Fibroblast of peridontal ligament (primary cell): ENCODE data around the gene NAV2.
"Not testable (repeated sequence)": the region's sequence is repeated elsewhere in the genome, so short reads cannot be mapped to it uniquely, and the experiment has no call there.

Experiments used
- DNase-seq: peaks from one replicate; pipeline ENCODE4 v3.0.0-alpha.2; 2010; ENCODE audit errors: extremely low read depth

The NAV2 gene

DNA sequence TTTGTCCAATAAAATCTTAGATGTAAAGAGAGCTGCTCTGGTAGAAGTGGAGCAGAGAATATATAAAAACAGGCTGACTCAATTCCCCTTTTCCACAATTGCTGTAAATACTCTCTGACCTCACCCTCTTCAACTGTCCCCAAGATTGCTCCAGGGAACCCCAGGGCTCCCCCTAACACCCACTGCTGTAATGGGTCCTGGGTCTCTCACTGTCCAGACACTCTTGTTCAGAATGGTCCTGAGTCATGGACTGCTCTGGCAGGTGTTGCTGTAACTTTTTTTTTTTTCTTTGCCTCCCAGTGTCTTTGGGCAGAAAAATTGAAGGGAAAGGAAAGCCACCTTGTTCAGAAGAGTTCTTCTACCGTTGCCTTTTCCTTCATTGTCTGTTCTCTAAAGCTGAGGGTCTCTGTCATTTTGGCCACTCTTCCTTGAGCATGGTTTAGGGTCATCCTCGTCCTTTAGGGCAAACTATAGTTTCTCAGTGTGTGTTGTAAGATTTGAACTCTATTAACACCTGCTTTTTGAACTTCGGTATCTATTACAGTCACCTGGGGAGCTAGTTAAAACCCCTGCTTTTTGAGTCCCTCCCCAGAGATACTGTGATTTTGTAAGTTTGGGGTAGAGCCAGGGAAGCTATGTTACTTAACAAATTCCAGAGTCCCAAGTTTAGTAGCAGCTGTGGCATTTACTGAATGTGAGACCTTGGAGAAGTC, 209.5 kb downstream of the NAV2 start:
- no peak for DNase-seq

- DNase-seq = no peak
Measured at GRCh38 chr11:19922689-19923035, 210.0 kb downstream of the NAV2 start.

DNA sequence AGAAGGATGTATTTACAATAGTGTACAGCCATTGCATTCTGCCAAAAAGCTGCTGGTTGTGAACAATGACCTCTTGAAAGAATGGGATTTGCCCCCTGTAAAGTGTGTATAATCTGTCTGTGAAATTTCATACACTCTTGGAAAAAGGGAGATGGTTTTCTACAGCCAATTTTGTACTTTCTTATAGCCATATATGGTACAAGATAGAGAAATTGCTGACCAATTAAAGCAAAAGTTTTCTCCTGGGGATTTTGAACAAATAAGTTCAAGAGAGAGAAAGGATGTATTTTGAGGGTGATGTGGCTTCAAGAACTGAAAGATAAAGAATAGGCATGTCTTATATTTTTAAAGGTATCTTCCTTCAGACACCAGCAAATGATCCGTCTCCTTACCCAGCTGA, 211.0 kb downstream of the NAV2 start:
- no peak for DNase-seq

GRCh38 chr11:19924311-19924710, 211.7 kb downstream of the NAV2 start:
- DNase-seq = no peak

- no peak for DNase-seq
Measured at GRCh38 chr11:19924716-19925115, 212.1 kb downstream of the NAV2 start.

- DNase-seq = not testable (repeated sequence)
Measured at GRCh38 chr11:19927403-19927802, 214.8 kb downstream of the NAV2 start.

GRCh38 chr11:19929147-19929546, 216.5 kb downstream of the NAV2 start:
- DNase-seq = no peak

- DNase-seq = no peak
Measured at GRCh38 chr11:19929655-19930054, 217.0 kb downstream of the NAV2 start.

- DNase-seq = peak; percentile 87
Measured at GRCh38 chr11:19931141-19931770, 218.6 kb downstream of the NAV2 start.

DNA sequence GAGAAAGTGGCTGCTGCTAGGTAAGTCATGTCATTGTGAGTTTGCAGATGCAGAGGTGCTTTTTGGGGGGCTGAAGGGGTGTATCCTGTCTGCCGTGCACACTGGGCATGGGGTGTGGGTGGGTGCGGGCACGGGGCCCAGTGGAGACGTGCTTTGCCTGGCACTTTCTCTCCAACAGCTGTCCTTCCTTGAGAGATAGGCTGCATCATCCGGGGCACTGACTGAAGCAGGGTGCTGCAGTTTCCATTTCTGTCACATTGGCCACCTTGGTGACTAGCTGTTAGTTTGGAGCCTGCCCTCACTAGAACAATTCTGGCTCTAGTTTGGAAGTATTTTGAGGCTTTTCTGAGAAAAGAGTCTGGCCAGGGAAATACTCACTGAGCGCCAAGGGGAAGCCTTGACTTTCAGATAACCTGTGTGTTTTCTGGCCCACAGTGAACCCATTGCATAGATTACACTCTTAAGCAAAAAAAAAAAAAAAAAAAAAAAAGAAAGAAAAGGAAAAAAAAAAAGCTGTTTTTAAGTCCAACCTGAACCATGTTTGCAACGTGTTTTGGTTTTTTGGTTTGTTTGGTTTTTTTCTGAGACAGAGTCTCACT, 219.2 kb downstream of the NAV2 start:
- DNase-seq = no peak

- no peak for DNase-seq
Measured at GRCh38 chr11:19933132-19933735, 220.6 kb downstream of the NAV2 start.

DNA sequence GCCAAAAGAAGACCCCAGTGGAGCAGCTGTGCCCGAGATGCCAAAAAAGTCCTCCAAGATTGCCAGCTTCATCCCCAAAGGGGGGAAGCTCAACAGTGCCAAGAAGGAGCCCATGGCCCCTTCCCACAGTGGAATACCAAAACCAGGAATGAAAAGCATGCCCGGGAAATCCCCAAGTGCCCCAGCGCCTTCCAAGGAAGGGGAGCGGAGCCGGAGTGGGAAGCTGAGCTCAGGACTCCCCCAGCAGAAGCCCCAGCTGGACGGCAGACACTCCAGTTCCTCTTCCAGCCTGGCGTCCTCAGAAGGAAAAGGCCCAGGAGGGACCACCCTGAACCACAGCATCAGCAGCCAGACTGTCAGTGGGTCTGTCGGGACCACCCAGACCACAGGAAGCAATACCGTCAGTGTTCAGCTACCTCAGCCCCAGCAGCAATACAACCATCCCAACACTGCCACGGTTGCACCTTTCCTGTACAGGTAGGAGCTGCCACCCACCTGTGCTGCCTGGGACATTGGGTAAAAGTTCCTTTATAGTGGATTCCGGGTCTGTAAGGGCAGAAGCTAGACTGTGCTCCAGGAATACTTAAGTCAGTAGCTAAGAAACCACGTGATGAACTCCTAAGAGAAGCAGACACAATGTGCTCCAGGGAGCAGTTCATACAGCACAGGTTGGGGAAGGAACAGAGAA, 221.3 kb downstream of the NAV2 start:
- no peak for DNase-seq

- DNase-seq = peak; percentile 80
Measured at GRCh38 chr11:19934828-19935259, 222.2 kb downstream of the NAV2 start.

GRCh38 chr11:19935507-19935906, 222.9 kb downstream of the NAV2 start:
- DNase-seq = peak; percentile 69

- DNase-seq = no peak
Measured at GRCh38 chr11:19936461-19936860, 223.8 kb downstream of the NAV2 start.

DNA sequence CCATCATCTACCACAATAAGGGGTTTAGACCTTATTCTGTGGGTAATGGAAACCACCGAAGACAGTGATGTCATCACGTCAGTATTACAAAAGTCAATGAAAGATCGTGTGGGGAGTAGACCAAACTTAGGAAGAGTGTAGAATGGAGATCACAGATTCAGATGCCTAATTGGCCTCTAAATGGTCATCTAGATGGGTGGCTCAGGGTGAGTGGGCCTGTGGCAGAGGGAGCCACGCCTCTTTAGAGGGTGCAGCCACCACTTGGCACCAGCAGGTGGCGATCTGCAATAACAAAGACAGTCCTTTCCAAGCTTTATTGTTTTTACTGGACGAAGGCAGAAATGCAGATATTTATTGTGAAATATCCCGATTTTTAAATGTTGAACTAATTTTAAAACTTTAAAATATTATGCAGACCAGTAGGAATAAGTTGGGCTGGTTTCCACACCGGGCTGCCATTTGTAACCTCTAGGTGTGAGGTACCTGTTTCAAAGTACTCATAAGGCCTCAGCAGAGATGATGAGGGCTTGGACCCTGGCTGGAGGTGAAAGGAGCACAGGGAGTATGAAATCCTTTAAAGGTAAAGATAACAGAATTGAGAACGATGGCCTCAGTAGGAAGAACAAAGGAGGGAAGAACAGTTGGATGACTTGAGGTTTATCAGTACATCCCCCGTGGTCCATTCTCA, 225.7 kb downstream of the NAV2 start:
- peak; percentile 56 for DNase-seq

DNA sequence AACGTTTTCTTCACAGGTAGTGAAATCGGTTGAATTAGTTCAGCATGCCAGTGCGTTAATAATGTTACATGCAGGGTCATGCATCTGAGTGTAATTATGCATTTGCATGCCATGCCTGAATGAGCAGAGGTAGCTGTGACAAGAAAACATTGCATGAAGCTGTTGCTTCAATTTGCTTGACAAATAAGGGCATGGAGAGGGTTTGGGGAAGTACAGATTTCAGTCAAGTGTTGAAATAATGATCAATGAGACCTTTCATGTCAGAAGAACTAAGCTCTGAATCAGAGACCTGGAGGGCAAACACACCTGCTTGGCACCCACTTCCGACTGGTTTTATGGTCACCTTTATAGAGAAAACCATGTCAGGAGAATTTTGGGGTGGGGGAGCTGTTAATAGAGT, 226.2 kb downstream of the NAV2 start:
- DNase-seq = no peak

DNA sequence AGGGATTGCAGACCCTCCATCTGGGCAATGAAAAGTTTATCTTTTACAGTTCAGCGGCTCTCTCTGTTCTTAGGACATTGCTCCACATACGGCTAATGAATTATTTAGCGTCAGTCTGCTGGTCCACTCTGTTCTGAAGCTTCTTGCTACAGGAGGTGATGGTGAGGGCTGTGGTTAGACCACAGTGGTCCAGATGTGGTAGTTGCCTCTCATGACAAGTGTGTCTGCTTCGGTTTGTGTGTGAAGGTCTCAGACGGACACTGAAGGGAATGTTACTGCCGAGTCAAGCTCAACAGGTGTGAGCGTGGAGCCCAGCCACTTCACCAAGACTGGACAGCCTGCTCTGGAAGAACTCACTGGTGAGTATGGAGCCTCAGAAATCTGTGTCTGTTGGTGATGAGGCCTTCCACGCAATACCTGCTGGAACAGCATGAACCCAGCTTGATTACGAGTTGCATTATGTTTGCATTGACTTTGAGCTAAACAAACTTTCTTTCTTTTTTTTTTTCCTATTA, 226.8 kb downstream of the NAV2 start:
- DNase-seq = no peak

- no peak for DNase-seq
Measured at GRCh38 chr11:19940831-19941230, 228.2 kb downstream of the NAV2 start.

- DNase-seq = no peak
Measured at GRCh38 chr11:19946681-19947080, 234.0 kb downstream of the NAV2 start.

DNA sequence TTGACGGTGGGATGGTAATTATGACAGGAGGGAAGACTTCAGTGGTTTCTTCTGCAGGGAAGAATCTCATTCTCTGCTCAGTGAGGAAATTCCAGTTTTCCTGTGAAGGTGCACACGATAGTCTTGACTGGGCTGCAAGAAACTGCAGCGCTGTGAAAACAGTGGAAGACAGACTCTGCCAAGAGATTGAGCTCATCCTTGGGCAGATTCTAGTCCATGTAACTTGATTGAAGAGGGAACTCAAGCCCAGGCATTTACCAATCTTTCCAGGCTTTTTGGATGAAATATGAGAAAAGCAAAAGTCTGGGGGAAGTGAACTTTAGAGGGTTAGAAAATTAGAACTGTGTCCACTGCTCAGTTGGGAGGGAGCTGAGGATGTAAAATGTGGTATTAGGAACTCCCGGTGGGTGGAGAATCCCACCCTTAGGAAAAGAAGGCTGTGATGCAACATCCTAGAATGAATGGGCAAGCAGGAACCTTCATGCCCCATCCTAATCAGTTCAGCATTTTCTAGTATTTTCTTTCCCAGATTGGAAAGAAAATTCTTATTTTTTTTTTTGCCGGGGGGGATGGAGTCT, 235.0 kb downstream of the NAV2 start:
- DNase-seq = peak; percentile 41
